ENCODE data around the gene COX10.

- no peak for TF ChIP-seq ZNF274 (IDR thresholded peaks at IDR 0.05; ENCODE audit: low read depth, low read length)
- no peak for TF ChIP-seq YY1 (IDR thresholded peaks at IDR 0.05; ENCODE audit: insufficient read depth, insufficient read length)
- no peak for TF ChIP-seq SUZ12 (IDR thresholded peaks at IDR 0.05; ENCODE audit: extremely low read depth, insufficient read depth, insufficient read length)
These were observed 32.7 kb downstream of the COX10 start for GRCh38 chr17:14101976-14102375.

Data from NT2/D1 (cell line).